GM21723 (cell line): ENCODE results near the gene ABCA4.
"Not testable (repeated sequence)": the region's sequence is repeated elsewhere in the genome, so short reads cannot be mapped to it uniquely, and the experiment has no call there.

Experiments used
- ATAC-seq: cut with Tn5 transposase; IDR thresholded peaks from one replicate; pipeline ENCODE4 v1.9.1; 2021; ENCODE audit warnings: mild to moderate bottlenecking, moderate library complexity; ENCODE audit not compliant: unreplicated experiment

ABCA4 gene

DNA sequence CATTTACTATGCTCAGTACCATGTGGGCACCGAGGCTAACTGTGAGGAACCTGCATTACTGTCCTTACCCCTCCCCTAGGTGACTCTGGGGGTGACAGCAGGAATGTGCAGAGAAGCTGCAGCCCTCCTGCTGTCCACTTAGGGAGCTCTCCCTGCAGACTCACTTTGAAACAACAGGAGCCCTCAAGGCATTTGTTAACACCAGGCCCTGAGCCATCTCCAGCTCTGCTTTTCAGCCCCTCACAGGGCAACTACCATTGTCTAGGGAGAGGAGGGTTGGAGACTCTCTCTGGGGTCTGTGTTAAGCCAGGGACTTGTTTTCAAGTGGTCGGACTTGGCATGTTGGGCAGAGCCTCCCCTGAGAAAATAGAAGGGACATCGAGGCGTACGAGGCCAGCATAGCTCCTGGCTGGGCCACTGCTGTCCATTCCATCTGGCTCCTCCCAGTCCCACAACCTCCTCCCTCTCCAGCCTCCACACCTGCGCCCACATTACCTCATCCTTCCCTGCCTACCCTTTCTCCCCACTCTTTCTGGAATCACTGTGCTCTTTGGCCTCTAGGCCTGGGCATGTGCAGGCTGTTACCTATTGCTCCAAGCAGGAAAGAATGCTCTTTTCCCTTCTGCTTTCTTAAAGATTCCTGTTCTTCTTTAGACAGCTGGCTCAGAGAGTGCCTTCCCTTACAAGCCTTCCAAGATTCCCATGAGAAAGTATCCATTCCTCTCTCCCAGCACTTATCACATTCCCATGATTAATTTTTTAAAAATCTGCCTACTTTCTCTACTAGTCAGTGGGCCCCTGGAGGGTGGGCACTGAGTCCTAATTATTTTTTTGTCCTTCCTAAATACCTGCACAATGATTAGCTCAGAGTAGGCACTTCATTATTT lies 109.0 kb downstream of the ABCA4 start:
- no peak for ATAC-seq

DNA sequence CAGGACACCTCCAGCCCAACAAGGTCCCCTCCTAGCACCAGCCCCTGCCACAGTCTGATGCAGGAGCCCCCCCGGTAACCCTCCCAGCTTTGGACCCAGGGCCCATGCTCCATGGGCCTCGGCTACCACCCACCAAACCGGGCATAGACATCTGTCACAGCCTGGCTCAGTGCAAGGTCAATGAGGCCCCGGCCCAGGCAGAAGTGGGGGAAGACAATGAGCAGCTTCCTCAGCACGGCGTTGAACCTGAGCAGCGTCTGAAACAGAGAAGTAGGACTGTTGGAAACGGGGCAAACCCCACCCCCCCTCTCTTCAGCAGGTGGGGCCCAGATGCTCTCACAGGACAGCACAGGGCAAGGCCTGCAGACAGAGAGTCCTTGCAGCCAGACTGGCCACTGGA lies 109.8 kb downstream of the ABCA4 start:
- ATAC-seq: no peak

DNA sequence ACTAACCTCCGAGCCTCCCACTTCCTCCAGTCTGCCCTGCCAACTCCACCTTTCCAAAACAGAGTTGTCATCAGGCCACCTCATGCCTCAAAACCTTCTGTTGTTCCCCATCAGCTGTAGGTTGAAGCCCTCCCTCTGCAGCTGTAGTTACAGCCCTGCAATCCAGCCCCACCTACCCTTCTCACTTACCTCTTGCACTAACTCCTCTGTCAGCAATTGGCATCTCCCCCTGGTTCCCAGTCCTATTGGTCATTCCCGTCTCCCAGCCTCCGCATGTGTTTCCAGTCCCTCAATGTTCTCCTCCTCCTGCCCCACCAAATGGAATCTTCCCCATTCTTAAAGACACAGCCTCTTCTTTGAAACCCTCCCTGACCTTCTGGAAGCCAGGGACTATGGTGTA lies 111.6 kb downstream of the ABCA4 start:
- no peak for ATAC-seq

DNA sequence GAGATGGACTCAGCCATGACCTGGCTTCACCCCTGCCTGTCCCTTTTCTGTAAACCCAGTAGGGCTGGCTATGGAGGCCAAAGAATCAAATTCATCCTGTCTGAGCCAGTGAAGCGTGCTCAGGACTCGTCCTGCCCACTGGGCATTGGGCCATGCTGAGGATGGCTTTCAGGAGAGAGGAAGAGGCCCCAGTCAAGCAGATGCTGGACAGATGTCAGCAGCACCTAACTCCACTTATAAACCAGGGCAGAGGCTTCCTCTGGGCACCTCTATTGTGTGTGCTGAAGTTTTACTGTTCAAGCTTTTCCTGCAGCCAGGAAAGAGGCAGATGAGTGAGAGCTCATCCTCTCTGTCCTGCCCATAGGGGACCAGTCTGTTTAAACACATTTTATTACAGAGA lies 114.3 kb downstream of the ABCA4 start:
- ATAC-seq: no peak

DNA sequence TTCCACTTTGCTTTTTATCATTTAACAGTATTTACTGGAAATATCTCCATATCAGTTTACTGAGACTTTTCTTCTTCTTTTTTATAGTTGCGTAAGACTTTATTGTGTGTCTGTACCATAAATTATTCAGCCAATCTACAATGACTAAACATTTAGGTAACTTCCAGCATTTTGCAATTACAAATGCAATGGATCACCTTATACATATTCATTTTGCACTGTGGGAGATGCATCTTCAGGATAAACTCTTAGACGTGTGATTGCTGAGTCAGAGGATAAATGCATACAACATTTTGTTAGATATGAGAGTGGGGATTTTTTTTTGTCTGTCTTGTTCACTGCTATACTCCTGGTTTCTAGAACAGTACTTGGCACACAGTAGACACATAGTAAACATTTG lies 116.0 kb downstream of the ABCA4 start:
- ATAC-seq: no peak

DNA sequence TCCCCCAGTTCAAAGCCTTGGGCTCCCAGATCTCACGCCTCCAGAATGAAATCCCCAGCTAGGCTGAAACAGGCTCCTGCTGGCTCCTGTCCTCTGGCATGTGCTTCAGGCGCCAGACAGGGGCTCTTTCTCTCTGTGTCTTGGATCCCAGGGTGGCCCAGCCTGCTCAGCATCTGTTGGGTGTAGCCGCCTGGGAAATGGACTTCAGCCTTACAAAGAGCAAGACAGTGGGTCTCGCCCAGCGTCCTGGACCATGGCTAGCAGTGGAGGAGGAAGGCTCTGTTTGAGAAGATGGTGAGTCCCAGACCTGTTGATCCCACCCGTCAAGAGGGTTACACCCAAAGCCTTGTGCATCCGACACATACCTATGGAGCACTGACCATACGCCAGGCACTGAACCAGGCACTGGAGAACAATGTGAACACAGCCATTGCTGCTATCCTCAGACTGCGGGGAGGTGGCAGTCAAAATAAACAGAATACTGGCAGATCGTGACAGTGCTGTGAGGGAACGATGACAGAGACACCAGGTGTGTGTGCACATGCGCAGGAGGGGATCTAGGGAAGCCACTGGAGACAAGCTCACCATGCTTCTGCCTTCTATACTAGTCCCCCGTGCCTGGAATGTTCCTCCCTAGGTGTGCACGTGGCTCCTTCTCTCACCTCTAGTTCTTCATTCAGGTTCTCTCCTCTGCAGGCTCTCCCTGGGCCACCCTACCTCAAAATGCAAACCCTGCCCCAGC lies 118.7 kb downstream of the ABCA4 start:
- ATAC-seq: no peak

DNA sequence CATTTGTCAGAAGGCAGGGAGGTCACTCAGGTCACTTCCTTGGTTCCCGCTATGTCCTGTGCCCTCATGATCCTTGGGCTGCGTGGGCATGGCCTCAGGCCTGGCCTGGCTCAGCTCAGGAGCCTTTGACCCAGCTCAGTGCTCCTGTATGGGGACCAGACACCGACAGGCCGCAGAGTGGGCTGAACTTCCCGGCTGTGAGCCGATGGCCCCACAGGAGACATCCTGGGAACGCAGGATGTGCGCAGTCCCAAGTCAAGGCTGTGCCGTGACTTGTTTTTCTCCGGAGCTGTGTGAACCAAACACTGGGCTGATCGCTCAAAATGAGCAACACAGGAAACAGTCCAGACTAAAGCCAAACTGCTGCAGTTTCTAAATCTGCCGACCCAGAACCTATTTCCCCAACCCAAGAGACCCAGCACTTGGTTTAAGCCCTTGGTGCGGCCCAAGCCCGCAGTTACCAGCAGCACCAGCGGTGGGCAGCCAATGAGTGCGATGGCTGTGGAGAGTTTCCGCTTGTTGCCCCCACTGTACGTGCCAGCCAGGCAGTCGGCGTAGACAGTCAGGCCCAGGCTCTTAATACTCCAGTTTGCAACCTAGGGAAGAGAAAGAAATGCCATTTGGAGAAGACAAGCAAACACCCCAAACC lies 119.4 kb downstream of the ABCA4 start:
- no peak for ATAC-seq

DNA sequence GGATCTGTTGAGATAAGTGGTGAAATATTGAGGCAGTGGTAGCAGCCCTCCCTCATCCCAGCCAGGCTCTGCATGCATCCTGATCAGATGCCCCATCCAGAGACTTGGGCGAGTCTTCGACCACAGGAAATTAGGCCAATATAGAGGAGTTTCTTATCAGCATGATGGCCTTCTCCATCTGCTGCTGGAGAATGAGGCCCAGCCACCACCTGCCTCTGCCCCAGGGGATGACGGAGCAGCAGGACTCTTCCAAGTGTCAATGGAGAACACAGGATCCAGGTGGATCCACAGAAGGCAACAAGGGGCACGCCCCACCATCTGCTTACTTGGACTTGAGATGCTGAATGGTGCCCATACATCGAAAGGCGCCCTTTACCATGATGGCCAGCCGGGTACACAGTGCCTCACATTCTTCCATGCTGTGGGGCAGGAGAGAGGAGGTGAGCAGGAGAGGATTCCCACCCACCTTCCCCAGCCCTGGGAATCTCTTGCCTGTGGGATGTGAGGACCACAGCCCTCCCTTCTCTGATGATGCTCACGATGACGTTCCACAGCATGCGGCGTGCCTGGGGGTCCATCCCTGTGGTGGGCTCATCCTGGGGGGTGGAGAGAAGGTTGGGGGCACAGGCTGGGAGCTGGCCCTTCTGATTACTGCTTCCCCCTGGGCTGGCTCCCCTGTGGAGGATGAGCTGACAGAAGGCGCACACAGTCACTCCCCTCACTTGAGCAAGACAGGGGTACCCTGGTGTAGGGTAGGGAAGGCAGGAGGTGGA lies 120.3 kb downstream of the ABCA4 start:
- ATAC-seq: no peak

DNA sequence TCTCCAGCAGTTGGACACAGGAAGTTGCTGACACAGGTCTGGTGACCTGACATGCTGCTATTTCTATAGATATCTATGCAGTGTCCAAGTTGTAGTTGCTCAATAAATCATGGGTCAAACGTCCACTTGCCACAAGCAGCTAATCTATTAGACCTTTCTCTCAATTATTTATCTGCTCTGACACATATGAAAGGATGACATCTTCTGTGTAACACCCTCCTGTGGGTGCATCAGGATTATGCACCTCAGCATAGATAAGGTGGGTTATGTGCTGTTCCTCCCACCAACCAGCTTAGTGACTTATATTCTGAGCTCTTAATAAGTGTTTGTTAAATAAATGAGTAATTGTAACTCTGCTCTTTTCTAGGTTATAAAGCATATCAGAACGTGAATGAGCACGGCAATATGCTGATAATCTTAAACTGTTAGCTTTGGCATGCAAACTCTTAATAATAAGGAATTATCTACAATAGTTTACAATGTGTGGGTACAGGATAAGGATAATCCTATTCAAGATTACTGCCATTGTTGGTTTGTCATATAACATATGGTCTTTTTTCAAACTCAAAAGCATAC lies 121.0 kb downstream of the ABCA4 start:
- no peak for ATAC-seq

DNA sequence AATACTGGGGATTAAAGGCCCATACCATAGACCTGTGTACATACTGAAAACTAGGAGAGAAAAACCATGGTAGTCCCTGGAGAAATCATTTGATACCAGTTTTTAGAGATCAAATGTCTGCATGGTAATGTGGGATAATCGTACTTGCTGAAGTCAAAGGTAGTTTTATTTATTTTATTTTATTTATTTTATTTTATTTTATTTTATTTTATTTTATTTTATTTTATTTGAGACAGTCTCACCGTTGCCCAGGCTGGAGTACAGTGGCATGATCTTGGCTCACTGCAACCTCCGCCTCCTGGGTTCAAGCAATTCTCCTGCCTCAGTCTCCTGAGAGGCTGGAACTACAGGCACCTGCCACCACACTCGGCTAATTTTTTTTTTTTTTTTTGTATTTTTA lies 122.4 kb downstream of the ABCA4 start:
- not testable (repeated sequence) for ATAC-seq

DNA sequence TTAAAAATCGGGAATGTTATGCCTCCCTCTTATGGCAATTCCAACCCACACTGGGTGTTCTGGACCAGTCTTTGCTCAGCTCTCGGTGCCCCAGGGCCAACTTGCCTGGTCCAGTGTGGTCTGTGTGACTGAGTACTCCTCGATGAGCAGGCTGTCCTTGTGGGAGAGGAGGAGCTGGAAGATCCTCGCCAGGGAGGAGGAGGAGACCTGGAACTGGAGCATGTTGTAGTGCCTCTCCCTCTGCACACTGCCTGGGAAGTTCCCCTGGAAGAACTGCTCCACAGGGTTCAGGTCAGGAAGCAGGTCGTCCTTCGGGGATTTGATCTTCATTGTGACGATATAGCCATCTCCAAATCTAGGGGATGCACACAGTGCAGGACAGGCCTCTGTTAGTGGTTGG lies 123.2 kb downstream of the ABCA4 start:
- ATAC-seq: no peak

DNA sequence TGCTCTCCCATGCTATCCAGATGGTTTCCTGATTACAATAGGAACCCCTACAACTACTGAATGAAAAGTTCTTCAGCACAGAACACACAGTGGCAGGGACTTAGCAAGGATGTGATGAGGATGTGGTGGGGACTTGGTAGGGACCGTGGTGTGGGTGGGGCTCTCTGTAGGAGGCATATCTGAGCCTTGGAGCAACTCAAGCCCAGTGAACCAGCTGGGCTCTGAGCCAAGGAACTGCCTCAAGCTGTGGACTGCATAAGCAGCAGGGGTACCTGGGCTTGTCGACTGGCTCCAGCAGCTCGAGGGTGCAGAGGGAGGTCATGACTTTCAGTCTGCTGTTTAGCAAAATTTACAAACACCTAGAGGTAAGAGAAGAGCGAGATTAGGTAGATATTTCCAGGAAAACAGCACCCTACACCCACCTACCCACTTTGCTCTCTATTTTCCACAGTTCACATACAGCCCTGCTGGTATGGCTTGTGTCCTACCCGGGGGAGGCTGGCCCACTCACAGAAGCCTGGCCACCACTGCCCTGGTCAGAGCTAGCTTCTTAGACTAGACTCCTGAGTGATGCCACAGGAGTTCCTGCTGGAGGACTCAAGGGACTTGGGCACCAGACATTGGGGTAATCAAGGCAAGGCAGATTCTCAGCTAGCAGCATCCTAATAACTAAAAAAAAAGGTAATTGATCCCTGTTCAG lies 125.0 kb downstream of the ABCA4 start:
- no peak for ATAC-seq

DNA sequence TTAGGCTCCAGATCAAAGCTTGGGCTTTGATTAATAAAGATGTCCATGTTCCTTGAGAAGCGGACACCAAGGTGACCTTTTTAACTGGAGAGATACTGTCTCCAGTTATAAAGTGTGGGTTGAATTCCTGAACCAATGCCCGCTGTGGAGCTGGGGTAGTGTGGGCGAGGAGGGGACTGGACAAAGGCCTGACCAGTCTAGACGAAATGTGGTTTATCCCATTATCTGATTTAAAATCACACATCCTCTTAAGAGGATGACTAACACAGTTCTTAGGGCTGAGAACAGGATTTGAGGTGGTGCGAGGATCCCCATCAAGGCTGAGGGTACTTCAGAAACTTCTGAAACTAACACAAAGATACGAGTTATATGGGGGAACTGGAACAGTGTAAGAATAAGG lies 127.2 kb downstream of the ABCA4 start:
- ATAC-seq: no peak

DNA sequence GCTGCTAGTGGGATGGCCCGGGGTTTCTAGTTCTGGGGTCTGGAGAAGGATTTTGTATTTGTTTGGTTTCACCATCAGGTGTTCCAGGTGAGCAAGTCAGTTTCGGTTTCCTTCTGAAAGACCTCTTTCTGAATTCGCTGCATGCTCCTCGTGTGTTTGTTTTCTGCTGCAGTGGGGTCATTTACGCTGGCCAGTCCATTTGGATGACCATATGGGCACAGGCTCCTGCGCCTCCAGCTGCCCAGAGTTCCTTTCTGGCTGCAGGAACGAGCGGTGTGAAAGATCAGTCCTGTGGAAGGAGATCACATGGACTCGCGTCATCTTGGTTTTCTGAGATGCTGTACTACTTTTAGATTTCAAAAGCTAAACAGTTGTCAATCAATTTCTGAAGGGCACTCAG lies 128.0 kb downstream of the ABCA4 start:
- no peak for ATAC-seq

DNA sequence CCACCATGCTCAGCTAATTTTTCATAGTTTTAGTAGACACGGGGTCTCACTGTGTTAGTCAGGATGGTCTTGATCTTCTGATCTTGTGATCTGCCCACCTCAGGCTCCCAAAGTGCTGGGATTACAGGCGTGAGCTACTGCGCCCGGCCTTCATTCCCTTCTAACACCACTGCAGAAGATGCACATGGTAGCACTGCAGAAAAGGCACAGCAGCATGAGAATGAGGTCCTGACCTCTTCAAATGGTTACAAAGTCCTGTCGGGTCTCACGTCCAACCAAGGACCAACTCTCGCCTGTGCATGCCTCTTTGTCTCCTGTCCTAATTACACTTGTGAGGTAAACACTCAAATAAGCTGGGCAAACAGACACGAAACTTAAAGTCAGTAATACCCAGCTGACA lies 128.8 kb downstream of the ABCA4 start:
- ATAC-seq: no peak

DNA sequence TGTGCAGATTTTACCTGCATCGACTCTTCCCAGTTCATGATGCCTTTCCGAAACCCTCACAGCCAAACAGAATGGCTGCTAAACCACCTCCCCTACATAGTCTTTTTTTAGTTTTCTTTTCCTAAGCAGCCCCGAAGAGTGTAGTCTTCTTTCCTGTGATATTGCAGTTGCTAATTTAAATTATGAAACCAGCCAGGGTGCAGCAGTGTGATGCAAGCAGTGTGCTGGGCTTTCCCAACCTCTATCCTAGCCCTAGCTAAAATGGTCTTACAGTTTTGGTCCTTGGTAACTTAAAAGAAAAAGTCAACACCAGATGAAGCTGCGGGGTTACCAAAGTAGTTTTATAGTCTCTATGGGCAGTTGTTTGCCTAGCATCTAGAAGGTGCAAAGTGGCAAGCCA lies 129.7 kb downstream of the ABCA4 start:
- ATAC-seq: no peak

DNA sequence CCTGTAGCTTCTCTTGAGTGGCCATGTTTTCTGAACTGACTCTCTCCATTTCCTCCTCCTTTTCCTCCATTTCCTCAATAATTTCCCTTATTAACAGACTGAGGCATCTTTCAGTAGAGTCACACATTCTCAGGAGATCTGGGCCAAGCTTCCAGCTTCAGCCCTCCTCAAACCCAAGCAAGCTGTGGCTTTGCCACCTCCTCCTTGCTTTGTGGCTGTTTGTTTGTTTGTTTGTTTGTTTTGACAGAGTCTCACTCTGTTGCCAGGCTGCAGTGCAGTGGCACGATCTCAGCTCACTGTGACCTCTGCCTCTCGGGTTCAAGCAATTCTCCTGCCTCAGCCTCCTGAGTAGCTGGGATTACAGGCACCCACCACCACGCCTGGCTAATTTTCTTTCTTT lies 130.5 kb downstream of the ABCA4 start:
- not testable (repeated sequence) for ATAC-seq

DNA sequence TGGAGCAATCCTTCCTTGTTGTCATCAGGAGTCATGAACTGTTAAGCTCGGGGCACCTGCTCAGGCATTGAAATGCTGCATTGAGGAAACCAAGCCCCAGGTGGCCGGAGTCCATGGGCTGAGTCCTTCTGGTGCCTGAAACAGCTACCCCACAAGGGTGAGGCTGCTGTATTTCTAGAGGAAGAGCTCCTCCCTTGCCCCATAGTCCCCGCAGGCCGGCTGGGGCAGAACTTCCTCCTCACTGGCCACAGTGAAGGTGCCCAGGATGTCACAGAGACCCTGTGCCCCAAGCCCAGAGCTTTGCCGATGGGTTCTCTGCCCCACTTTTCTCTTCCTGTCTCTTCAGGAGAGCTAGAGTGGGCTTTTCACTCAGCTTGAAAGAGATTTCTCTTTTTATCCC lies 130.9 kb downstream of the ABCA4 start:
- no peak for ATAC-seq

DNA sequence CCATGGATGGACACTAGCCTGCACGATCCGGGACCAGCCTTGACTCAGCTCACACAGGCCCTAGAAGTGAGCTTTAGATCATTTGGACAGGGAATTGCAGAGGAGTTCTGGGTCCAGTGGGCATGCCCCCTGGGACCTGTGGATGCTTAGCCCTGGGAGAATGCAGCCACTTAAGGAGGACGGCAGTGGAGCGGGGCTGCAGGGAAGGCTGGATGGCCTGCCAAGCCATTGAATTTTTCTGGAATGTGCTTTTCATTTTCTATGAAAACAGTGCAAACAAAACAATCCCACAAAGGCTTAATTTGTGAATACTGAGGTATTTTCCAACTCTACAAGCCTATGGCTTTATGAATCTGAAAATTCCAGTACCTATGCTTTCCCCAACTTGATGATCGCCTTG lies 131.3 kb downstream of the ABCA4 start:
- no peak for ATAC-seq
